Endothelial cell of umbilical vein (primary cell): ENCODE measurements around the gene ATXN3.

Source experiments
- CTCF ChIP-seq, 2 donors: IDR thresholded peaks; 1 replicate in 1 of 2; 2 replicates in 1 of 2; pipeline ENCODE4 v1.5.1; 2011; ENCODE audit warnings: low read length in 2 of 2, mild to moderate bottlenecking in 2 of 2, moderate library complexity in 2 of 2, control low read depth in 1 of 2, inconsistent platforms in 1 of 2, low read depth in 1 of 2; ENCODE audit not compliant: insufficient read depth in 1 of 2; ENCODE audit errors: extremely low read depth in 1 of 2
- EZH2 ChIP-seq: IDR thresholded peaks from 2 replicates; pipeline ENCODE4 v1.6.1; 2012; ENCODE audit warnings: borderline replicate concordance, low read depth, mild to moderate bottlenecking, moderate library complexity, low read length, inconsistent platforms; ENCODE audit not compliant: severe bottlenecking
- FOS ChIP-seq: IDR thresholded peaks from 2 replicates; pipeline ENCODE4 v1.6.1; 2011; ENCODE audit warnings: mild to moderate bottlenecking, low read length, moderate library complexity, borderline replicate concordance; ENCODE audit not compliant: insufficient read depth
- MYC ChIP-seq: IDR thresholded peaks from one replicate; pipeline ENCODE4 v1.6.1; 2011; ENCODE audit warnings: mild to moderate bottlenecking, low read depth, low read length
- POLR2A ChIP-seq: IDR thresholded peaks from 2 replicates; pipeline ENCODE4 v1.6.1; 2012; ENCODE audit warnings: low read depth, mild to moderate bottlenecking, control low read depth, low read length
- POLR2AphosphoS5 ChIP-seq: IDR thresholded peaks from 2 replicates; pipeline ENCODE4 v1.6.1; 2012; ENCODE audit warnings: low read depth, mild to moderate bottlenecking, control low read depth, low read length, moderate library complexity; ENCODE audit not compliant: insufficient read depth

GRCh38 chr14:92106143-92106926 lies at the start of gene ATXN3:
- peak; percentile 69 to 89 for TF ChIP-seq CTCF (IDR thresholded peaks at IDR 0.05; ENCODE audit: extremely low read depth in 1 of 2, insufficient read depth in 1 of 2, low read depth in 1 of 2, low read length in 2 of 2)
- peak; percentile 86 for TF ChIP-seq POLR2A
- TF ChIP-seq FOS, result no peak
- peak; percentile 83 for TF ChIP-seq POLR2AphosphoS5
- TF ChIP-seq EZH2, result no peak
- TF ChIP-seq MYC, result peak; percentile 45
